Measurements from ENCODE around the gene CASTOR2. TPM values are rescaled to one million over a fixed set of nuclear protein-coding genes. Genes with fewer than 3 reads are reported as not detected.

CASTOR2 gene
- total RNA-seq, 1 experiment from 2014 or later: 26.5 TPM

DNA sequence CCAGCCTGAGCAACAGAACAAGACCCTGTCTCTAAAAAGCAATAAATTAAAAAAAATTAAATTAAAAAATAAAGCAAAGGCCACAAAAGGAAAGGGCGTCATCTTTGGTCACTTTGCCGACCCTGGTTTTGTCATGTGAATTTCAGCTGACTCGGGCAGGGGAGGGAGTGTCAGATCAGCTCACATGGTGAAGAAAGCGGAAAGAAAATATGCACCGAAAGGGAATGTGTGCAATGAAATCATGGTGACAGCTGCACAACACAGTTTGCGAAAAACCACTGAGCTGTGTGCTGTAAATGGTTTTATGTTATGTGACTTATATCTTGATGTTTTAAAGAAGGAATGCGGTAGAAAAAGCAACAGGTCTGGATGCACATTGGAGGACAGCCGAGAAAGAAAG lies 69.3 kb downstream of the CASTOR2 start:
- no peak overlapping the region for H3T11ph ChIP-seq (ENCODE audit: low read length)
- no CpG with 5 or more reads among the region's 8 CpGs for WGBS (ENCODE audit: extremely low coverage, insufficient read length, low lambda C conversion rate)
- H2BK20ac ChIP-seq (ENCODE audit: low read depth, low read length, poor library complexity, severe bottlenecking): no peak overlapping the region
- H3K79me2 ChIP-seq (ENCODE audit: insufficient read depth, low read length): no peaks in the 10 kb centered on the region
- no peak overlapping the region for H2BK5ac ChIP-seq (ENCODE audit: insufficient read length, low read length)
- H3K4me1 ChIP-seq (ENCODE audit: insufficient read depth, low read length): no peaks in the 10 kb centered on the region
- H3K36me3 Mint-ChIP-seq (ENCODE audit: insufficient read depth in 1 of 3, low read depth in 3 of 3): peaks cover 0 to 1% (median 0%) of the 10 kb centered on the region in 3 experiments; a peak in 2 of 7 replicates
- no peaks in the 10 kb centered on the region for H3K79me1 ChIP-seq (ENCODE audit: insufficient read depth, low read depth, low read length, poor library complexity, severe bottlenecking)
- H2AK5ac ChIP-seq (ENCODE audit: insufficient read length, low read length): no peak overlapping the region
- DNase-seq: no peak
- H3K4me1 Mint-ChIP-seq: peaks cover 0 to 3% of the 10 kb centered on the region in 2 experiments; a peak in 1 of 4 replicates
- no peak overlapping the region for H3K27ac Mint-ChIP-seq
- no peak overlapping the region for H2BK12ac ChIP-seq (ENCODE audit: insufficient read length, low read depth, low read length)
- no peak overlapping the region for H3K9ac ChIP-seq (ENCODE audit: extremely low read depth, insufficient read length, low read length)
- H3K27me3 ChIP-seq (ENCODE audit: insufficient read depth, low read length): no peaks in the 10 kb centered on the region
- TF ChIP-seq, protein P1, sequence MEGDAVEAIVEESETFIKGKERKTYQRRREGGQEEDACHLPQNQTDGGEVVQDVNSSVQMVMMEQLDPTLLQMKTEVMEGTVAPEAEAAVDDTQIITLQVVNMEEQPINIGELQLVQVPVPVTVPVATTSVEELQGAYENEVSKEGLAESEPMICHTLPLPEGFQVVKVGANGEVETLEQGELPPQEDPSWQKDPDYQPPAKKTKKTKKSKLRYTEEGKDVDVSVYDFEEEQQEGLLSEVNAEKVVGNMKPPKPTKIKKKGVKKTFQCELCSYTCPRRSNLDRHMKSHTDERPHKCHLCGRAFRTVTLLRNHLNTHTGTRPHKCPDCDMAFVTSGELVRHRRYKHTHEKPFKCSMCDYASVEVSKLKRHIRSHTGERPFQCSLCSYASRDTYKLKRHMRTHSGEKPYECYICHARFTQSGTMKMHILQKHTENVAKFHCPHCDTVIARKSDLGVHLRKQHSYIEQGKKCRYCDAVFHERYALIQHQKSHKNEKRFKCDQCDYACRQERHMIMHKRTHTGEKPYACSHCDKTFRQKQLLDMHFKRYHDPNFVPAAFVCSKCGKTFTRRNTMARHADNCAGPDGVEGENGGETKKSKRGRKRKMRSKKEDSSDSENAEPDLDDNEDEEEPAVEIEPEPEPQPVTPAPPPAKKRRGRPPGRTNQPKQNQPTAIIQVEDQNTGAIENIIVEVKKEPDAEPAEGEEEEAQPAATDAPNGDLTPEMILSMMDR (conservative IDR thresholded peaks at IDR 0.05): no peak
- H3K4ac ChIP-seq (ENCODE audit: low read depth, low read length): no peak overlapping the region
- H3K14ac ChIP-seq (ENCODE audit: insufficient read depth, low read length): no peak overlapping the region
- no peak overlapping the region for H4K8ac ChIP-seq (replicated peaks; ENCODE audit: insufficient read length, low read depth, low read length)
- no peak overlapping the region for H3K23ac ChIP-seq (ENCODE audit: insufficient read length, low read depth, low read length)
- H2AFZ ChIP-seq (ENCODE audit: low read length): no peak overlapping the region
- H3K27me3 Mint-ChIP-seq (ENCODE audit: low read depth): no peaks in the 10 kb centered on the region
- no peak overlapping the region for H3K27ac ChIP-seq (ENCODE audit: insufficient read length, low read depth, low read length)
- H4K20me1 ChIP-seq (ENCODE audit: control insufficient read depth, insufficient read depth, insufficient read length): no peaks in the 10 kb centered on the region
- no peak overlapping the region for H2BK15ac ChIP-seq (ENCODE audit: low read depth, low read length)
- H4K91ac ChIP-seq (ENCODE audit: insufficient read length, low read depth, low read length): no peak overlapping the region
- peaks cover 3% of the 10 kb centered on the region for H3K23me2 ChIP-seq (ENCODE audit: insufficient read length, low read depth, low read length, poor library complexity, severe bottlenecking)
- no peak overlapping the region for H3K4me2 ChIP-seq (ENCODE audit: insufficient read depth, insufficient read length, low read length)
- no peak overlapping the region for H3K18ac ChIP-seq (ENCODE audit: insufficient read length, low read depth, low read length)
- no peak overlapping the region for H4K5ac ChIP-seq (ENCODE audit: insufficient read length, low read depth, low read length)
- H3K56ac ChIP-seq (ENCODE audit: insufficient read length, low read depth, low read length): no peak overlapping the region
- no peaks in the 10 kb centered on the region for H3K9me3 ChIP-seq (ENCODE audit: control insufficient read depth, low read depth, low read length)
- no peak overlapping the region for H3K4me3 Mint-ChIP-seq
- H3K9me3 Mint-ChIP-seq: no peaks in the 10 kb centered on the region
- H2BK120ac ChIP-seq (ENCODE audit: low read depth, low read length, poor library complexity, severe bottlenecking): no peak overlapping the region

All from H9 (cell line).